HG03342 (cell line): Measurements from ENCODE around the gene HBE1.
"Not testable (repeated sequence)": the region's sequence is repeated elsewhere in the genome, so short reads cannot be mapped to it uniquely, and the experiment has no call there.

Source experiments
- ATAC-seq: cut with Tn5 transposase; IDR thresholded peaks from one replicate; pipeline ENCODE4 v1.9.1; 2021; ENCODE audit warnings: mild to moderate bottlenecking, moderate library complexity; ENCODE audit not compliant: unreplicated experiment

HBE1 gene

DNA sequence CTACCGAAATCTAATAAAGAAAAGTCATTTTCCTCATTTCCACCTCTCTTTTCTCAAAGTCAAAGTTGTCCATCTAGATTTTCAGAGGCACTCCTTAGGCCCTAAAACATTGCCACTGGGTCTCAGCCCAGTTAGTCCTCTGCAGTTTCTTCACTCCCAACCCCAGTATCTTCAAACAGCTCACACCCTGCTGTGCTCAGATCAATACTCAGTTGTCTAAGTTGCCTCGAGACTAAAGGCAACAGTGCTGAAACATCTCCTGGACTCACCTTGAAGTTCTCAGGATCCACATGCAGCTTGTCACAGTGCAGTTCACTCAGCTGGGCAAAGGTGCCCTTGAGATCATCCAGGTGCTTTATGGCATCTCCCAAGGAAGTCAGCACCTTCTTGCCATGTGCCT lies 15.7 kb downstream of the HBE1 start:
- ATAC-seq: not testable (repeated sequence)

DNA sequence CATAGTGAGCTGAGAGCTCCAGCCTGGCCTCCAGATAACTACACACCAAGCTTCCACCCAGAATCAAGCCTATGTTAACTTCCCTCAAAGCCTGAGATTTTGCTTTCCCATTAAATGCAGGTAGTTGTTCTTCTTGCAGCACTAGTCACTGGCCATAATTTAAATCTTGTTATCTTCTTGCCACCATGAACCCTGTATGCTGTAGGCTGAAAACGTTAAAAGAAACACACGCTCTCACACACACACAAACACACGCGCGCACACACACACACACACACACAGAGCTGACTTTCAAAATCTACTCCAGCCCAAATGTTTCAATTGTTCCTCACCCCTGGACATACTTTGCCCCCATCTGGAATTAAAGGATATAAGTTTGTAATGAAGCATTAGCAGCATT lies 16.3 kb downstream of the HBE1 start:
- not testable (repeated sequence) for ATAC-seq

DNA sequence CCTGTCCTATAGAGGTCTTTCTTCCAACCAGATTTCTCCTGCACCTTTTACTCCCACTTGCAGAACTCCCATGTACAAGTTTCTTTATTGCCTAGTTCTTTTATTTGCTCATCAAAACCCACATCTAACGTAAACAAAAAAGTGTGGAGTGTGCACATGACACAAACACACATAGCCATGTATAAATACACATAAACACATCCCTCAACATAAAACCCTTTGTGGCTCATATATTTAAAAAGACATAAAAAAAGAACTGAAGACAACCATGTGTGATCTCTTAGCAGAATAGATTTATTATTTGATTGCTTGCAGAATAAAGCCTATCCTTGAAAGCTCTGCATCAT lies 16.9 kb downstream of the HBE1 start:
- ATAC-seq: no peak

DNA sequence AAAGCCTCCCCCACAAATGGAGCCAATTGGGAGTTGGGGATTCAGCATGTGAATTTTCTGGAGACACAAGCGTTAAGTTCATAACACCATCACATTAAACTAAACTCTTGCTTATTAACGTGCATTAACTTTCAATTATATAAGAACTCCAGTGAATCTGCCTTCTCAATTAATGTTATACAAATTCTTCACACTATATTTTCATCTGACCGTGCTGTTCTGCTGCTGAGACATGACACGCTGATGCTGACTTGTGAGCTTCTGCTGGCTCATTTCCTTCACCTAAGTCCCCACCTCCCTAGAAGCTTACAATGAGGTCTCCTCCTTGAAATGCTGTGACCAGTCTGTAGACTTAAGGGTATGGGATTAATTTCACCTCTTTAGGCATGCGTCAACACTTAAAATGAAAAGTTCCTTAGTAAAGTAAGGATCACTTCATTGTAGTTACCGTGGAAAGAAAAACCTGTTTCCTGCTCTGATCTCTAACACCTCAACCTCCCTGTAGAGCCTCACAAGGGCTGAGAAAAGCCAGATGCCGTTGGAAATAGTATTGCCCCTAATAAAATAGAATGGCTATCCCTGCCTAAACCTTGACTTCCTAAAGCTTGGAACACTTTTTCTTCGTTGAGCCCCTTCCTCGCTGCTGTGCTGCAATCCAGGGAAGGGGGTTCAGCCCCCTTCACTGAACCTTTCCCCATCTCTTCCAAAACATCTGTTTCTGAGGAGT lies 17.4 kb downstream of the HBE1 start:
- no peak for ATAC-seq

- ATAC-seq: no peak
These were observed 18.0 kb downstream of the HBE1 start for GRCh38 chr11:5251746-5252145.

- no peak for ATAC-seq
These were observed 19.1 kb downstream of the HBE1 start for GRCh38 chr11:5250543-5251204.

DNA sequence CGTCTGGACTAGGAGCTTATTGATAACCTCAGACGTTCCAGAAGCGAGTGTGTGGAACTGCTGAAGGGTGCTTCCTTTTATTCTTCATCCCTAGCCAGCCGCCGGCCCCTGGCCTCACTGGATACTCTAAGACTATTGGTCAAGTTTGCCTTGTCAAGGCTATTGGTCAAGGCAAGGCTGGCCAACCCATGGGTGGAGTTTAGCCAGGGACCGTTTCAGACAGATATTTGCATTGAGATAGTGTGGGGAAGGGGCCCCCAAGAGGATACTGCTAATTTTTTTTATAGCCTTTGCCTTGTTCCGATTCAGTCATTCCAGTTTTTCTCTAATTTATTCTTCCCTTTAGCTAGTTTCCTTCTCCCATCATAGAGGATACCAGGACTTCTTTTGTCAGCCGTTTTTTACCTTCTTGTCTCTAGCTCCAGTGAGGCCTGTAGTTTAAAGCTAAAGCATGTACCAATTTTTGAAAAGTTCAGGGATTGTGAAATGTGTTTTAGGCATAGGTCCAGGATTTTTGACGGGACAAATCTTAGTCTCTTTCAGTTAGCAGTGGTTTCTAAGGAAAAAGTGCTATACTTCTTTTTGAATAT lies 19.8 kb downstream of the HBE1 start, which contains the start of gene HBG1:
HBG1 (minus strand) TSS at position 51 of the 590 bp plus-strand sequence. CDS start 53 bp downstream, outside the sequence.
- ATAC-seq: not testable (repeated sequence)

GRCh38 chr11:5248498-5248897 lies 21.2 kb downstream of the HBE1 start:
- not testable (repeated sequence) for ATAC-seq

GRCh38 chr11:5247472-5248192 lies 22.1 kb downstream of the HBE1 start:
- no peak for ATAC-seq

DNA sequence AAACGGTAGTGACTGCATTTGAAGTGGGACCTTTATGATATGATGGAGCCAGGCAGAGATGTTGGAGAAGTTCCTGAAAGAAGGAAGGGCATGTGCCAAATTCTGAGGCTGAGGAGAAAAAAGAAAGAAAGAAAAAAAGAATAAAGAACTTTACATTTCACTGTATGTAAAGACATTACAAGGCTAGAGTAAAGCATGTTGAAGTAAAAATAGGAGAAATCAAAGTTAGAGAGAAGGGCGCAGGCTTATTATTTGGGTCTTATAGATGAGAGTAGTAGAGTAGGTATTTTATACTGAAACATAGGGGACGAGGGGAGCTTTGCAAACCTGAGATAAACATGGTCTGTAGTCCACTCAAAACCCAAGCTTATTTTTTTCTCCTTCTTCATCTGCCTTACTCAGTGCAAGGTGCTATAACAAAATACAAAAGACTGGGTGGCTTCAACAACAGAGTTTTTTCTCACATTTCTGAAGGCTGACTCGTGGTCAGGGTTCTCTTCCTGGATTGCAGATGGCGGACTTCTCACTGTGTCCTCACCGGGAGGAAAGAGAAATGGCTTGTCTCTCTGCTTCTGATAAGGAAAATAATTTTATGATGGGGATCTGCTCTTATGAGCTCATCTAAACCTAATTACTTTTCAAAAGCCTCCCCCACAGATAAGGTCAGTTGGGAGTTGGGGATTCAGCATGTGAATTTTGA lies 22.8 kb downstream of the HBE1 start:
- ATAC-seq: no peak

DNA sequence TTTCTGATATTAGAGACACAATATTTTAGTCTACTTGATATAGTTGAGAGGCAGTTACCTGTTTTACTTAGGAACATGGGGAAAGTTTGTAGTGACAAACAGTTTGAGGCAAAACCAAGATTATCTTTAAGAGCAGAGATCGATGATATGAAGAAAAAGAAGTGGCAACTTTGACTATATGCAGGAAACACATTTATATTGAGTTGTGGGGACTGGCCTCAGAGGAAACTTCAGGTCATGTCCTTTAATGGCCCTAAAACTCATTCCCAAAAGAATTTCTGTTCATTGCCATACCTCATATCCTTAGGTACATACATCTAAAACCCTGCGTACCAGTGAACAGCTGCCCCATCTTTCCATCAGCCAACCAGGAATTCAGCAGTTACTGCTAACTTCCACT lies 24.6 kb downstream of the HBE1 start:
- no peak for ATAC-seq

GRCh38 chr11:5243816-5244180 lies 25.9 kb downstream of the HBE1 start:
- no peak for ATAC-seq

- peak; percentile 63 for ATAC-seq
These were observed 26.6 kb downstream of the HBE1 start for GRCh38 chr11:5242933-5243815.

DNA sequence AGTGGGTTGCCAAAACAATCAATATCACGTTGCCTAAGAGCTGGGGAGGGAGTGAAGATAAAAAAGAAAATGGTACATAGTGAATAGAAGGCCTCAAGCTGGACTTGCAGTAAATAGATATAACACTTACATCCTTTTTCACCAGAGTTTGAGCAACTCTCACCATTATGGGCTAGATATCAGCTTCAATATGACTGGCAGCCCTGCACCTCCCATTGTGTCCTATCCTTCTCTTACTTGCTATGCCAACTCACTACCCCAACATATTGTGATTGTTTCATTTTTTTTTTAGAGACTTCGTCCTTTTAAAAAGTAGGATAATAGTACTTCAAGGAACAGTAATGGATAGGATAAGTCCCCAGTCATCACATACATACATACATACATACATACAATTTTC lies 27.5 kb downstream of the HBE1 start:
- ATAC-seq: no peak

GRCh38 chr11:5241458-5241857 lies 28.3 kb downstream of the HBE1 start:
- ATAC-seq: no peak

- ATAC-seq: no peak
These were observed 29.3 kb downstream of the HBE1 start for GRCh38 chr11:5240458-5240857.

- no peak for ATAC-seq
These were observed 29.7 kb downstream of the HBE1 start for GRCh38 chr11:5240056-5240455.

- ATAC-seq: no peak
These were observed 30.7 kb downstream of the HBE1 start for GRCh38 chr11:5239046-5239445.

DNA sequence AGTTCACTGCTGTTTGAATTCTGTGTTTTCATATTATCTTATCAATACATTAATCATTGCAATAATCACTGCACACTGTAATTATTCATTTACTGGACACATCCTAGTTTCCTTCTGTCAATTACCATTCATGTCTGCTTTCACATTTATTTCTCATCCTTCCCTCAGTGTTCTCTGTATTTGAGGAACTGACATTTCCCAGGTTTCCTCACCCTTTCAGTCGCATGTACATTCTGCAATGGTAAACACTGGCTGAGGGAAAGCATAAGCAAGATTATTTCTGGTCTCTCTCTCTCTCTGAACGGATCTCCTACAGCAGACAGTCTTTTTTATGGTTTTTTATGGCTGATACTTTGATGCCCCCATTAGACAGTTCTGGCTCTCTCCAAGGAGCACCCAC lies 31.3 kb downstream of the HBE1 start:
- ATAC-seq: no peak

DNA sequence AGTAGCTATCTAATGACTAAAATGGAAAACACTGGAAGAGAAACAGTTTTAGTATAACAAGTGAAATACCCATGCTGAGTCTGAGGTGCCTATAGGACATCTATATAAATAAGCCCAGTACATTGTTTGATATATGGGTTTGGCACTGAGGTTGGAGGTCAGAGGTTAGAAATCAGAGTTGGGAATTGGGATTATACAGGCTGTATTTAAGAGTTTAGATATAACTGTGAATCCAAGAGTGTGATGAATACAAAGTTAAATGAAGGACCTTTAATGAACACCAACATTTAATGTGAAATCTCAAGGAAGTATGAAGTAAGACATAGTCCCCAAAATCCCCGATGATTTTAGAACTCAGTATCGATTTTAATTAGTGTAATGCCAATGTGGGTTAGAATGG lies 32.3 kb downstream of the HBE1 start:
- no peak for ATAC-seq
